ENCODE data around the gene AOC3.

DNA sequence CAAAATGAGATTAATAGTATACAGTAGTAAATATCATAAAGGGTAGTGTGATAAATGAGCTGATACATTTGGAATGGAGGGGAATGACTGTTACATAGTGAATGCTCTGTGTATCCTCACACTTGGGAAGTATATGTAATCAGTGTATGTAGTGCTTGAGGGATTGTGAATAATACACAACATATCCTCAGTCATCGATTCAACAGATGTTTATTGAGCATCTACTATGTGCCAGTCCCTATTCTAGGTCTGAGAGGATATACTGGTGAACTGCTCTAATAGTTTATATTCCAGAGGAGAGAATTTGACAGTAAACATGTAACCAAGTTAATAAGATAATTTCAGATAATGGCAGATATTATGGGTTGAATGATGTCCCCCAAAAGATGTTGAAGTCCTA, 23.5 kb upstream of the AOC3 start:
- TF ChIP-seq, protein P1, sequence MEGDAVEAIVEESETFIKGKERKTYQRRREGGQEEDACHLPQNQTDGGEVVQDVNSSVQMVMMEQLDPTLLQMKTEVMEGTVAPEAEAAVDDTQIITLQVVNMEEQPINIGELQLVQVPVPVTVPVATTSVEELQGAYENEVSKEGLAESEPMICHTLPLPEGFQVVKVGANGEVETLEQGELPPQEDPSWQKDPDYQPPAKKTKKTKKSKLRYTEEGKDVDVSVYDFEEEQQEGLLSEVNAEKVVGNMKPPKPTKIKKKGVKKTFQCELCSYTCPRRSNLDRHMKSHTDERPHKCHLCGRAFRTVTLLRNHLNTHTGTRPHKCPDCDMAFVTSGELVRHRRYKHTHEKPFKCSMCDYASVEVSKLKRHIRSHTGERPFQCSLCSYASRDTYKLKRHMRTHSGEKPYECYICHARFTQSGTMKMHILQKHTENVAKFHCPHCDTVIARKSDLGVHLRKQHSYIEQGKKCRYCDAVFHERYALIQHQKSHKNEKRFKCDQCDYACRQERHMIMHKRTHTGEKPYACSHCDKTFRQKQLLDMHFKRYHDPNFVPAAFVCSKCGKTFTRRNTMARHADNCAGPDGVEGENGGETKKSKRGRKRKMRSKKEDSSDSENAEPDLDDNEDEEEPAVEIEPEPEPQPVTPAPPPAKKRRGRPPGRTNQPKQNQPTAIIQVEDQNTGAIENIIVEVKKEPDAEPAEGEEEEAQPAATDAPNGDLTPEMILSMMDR (IDR thresholded peaks at IDR 0.05; ENCODE audit: low read depth, low read length, missing input control) = no peak
- TF ChIP-seq, protein P2, sequence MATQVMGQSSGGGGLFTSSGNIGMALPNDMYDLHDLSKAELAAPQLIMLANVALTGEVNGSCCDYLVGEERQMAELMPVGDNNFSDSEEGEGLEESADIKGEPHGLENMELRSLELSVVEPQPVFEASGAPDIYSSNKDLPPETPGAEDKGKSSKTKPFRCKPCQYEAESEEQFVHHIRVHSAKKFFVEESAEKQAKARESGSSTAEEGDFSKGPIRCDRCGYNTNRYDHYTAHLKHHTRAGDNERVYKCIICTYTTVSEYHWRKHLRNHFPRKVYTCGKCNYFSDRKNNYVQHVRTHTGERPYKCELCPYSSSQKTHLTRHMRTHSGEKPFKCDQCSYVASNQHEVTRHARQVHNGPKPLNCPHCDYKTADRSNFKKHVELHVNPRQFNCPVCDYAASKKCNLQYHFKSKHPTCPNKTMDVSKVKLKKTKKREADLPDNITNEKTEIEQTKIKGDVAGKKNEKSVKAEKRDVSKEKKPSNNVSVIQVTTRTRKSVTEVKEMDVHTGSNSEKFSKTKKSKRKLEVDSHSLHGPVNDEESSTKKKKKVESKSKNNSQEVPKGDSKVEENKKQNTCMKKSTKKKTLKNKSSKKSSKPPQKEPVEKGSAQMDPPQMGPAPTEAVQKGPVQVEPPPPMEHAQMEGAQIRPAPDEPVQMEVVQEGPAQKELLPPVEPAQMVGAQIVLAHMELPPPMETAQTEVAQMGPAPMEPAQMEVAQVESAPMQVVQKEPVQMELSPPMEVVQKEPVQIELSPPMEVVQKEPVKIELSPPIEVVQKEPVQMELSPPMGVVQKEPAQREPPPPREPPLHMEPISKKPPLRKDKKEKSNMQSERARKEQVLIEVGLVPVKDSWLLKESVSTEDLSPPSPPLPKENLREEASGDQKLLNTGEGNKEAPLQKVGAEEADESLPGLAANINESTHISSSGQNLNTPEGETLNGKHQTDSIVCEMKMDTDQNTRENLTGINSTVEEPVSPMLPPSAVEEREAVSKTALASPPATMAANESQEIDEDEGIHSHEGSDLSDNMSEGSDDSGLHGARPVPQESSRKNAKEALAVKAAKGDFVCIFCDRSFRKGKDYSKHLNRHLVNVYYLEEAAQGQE (IDR thresholded peaks at IDR 0.05) = no peak
- TF ChIP-seq YY1 (IDR thresholded peaks at IDR 0.05) (no peak), SP1 (IDR thresholded peaks at IDR 0.05) (no peak), JUND (IDR thresholded peaks at IDR 0.05) (no peak), EGR1 (IDR thresholded peaks at IDR 0.05; ENCODE audit: low read depth in 2 of 2) (no peak), TAF1 (conservative IDR thresholded peaks at IDR 0.05) (no peak), GABPA (IDR thresholded peaks at IDR 0.05 in 1 of 2, conservative IDR thresholded peaks at IDR 0.05 in 1 of 2) (no peak), FOXA1 (IDR thresholded peaks at IDR 0.05) (no peak), RAD21 (IDR thresholded peaks at IDR 0.05) (no peak), FOXA2 (IDR thresholded peaks at IDR 0.05) (no peak)
- TF ChIP-seq, protein P3, sequence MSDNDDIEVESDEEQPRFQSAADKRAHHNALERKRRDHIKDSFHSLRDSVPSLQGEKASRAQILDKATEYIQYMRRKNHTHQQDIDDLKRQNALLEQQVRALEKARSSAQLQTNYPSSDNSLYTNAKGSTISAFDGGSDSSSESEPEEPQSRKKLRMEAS (IDR thresholded peaks at IDR 0.05) = no peak
- TF ChIP-seq, protein P4, sequence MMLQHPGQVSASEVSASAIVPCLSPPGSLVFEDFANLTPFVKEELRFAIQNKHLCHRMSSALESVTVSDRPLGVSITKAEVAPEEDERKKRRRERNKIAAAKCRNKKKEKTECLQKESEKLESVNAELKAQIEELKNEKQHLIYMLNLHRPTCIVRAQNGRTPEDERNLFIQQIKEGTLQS (IDR thresholded peaks at IDR 0.05) = no peak

Data from liver (tissue), 3 donors.